ENCODE measurements around the gene GPR158. TPM values are rescaled to one million over a fixed set of nuclear protein-coding genes. Genes with fewer than 3 reads are reported as not detected.

Gene GPR158
- total RNA-seq, 2 donors from 2014 or later, result 0.09 to 0.29 TPM

- TF ChIP-seq CTCF (conservative IDR thresholded peaks at IDR 0.05), result no peak
- Mint-ChIP-seq H3K4me3 (no peak overlapping the region), H3K27ac (no peak overlapping the region), H3K36me3 (ENCODE audit: low read depth) (no peaks in the 10 kb centered on the region), H3K27me3 (ENCODE audit: insufficient read depth) (no peaks in the 10 kb centered on the region), H3K9me3 (no peaks in the 10 kb centered on the region), H3K4me1 (peaks cover 10% of the 10 kb centered on the region)
- H3K9me3 ChIP-seq (ENCODE audit: control insufficient read depth, low read length), result no peaks in the 10 kb centered on the region
- no peaks in the 10 kb centered on the region for H3K27me3 ChIP-seq (ENCODE audit: control insufficient read depth, insufficient read depth, low read length, poor library complexity, severe bottlenecking)
- DNase-seq, result no peak
- H3K36me3 ChIP-seq (ENCODE audit: control insufficient read depth, insufficient read depth, low read length), result no peaks in the 10 kb centered on the region
- H3K9ac ChIP-seq (ENCODE audit: extremely low read depth, low read length, poor library complexity, severe bottlenecking), result no peak overlapping the region
- WGBS, 2 experiments (ENCODE audit: insufficient coverage in 1 of 2, insufficient read length in 1 of 2), result 85 to 100% methylated on average over 1 of the region's 1 CpG
- no peak overlapping the region for H3K27ac ChIP-seq (ENCODE audit: low read depth, low read length)
- no peak overlapping the region for H3K4me3 ChIP-seq (ENCODE audit: low read length)
- H3K4me1 ChIP-seq (ENCODE audit: control insufficient read depth, insufficient read depth, low read length), result no peaks in the 10 kb centered on the region
These were observed 266.5 kb downstream of the GPR158 start for GRCh38 chr10:25441270-25441669.

GRCh38 chr10:25444266-25444665 is 269.5 kb downstream of the GPR158 start:
- no peaks in the 10 kb centered on the region for H3K27me3 Mint-ChIP-seq (ENCODE audit: insufficient read depth)
- no peak overlapping the region for H3K4me3 Mint-ChIP-seq
- Histone ChIP-seq H3K27me3 (ENCODE audit: control insufficient read depth, insufficient read depth, low read length, poor library complexity, severe bottlenecking) (no peaks in the 10 kb centered on the region), H3K9ac (ENCODE audit: extremely low read depth, low read length, poor library complexity, severe bottlenecking) (no peak overlapping the region), H3K27ac (ENCODE audit: low read depth, low read length) (no peak overlapping the region), H3K4me3 (ENCODE audit: low read length) (no peak overlapping the region), H3K4me1 (ENCODE audit: control insufficient read depth, insufficient read depth, low read length) (no peaks in the 10 kb centered on the region), H3K9me3 (ENCODE audit: control insufficient read depth, low read length) (peaks cover 4% of the 10 kb centered on the region), H3K36me3 (ENCODE audit: control insufficient read depth, insufficient read depth, low read length) (no peaks in the 10 kb centered on the region)
- no peak overlapping the region for H3K27ac Mint-ChIP-seq
- 71 to 79% methylated on average over 3 to 6 of the region's 6 CpGs for WGBS, 2 experiments (ENCODE audit: insufficient coverage in 1 of 2, insufficient read length in 1 of 2)
- no peaks in the 10 kb centered on the region for H3K9me3 Mint-ChIP-seq
- H3K4me1 Mint-ChIP-seq, result peaks cover 5% of the 10 kb centered on the region
- TF ChIP-seq CTCF (conservative IDR thresholded peaks at IDR 0.05), result no peak
- DNase-seq, result no peak
- no peaks in the 10 kb centered on the region for H3K36me3 Mint-ChIP-seq (ENCODE audit: low read depth)

- Mint-ChIP-seq H3K4me3 (no peak overlapping the region), H3K4me1 (peaks cover 7% of the 10 kb centered on the region), H3K9me3 (peaks cover 4% of the 10 kb centered on the region), H3K27me3 (ENCODE audit: insufficient read depth) (no peaks in the 10 kb centered on the region), H3K36me3 (ENCODE audit: low read depth) (peaks cover 2% of the 10 kb centered on the region), H3K27ac (no peak overlapping the region)
- Histone ChIP-seq H3K9ac (ENCODE audit: extremely low read depth, low read length, poor library complexity, severe bottlenecking) (no peak overlapping the region), H3K4me3 (ENCODE audit: low read length) (no peak overlapping the region), H3K9me3 (ENCODE audit: control insufficient read depth, low read length) (peaks cover 10% of the 10 kb centered on the region), H3K36me3 (ENCODE audit: control insufficient read depth, insufficient read depth, low read length) (no peaks in the 10 kb centered on the region), H3K27me3 (ENCODE audit: control insufficient read depth, insufficient read depth, low read length, poor library complexity, severe bottlenecking) (no peaks in the 10 kb centered on the region), H3K4me1 (ENCODE audit: control insufficient read depth, insufficient read depth, low read length) (no peaks in the 10 kb centered on the region), H3K27ac (ENCODE audit: low read depth, low read length) (no peak overlapping the region)
- DNase-seq, result no peak
- WGBS, 2 experiments (ENCODE audit: insufficient coverage in 1 of 2, insufficient read length in 1 of 2), result 96% methylated on average over 4 of the region's 4 CpGs; no CpG with 5 or more reads in 1 of the 2 experiments
- no peak for TF ChIP-seq CTCF (conservative IDR thresholded peaks at IDR 0.05)
These were observed 276.6 kb downstream of the GPR158 start for GRCh38 chr10:25451401-25451800.
